Limb (tissue), 2 donors: ENCODE results near the gene PSME4.
A peak's percentile ranks its signal among the peaks of the same experiment; 100 is the strongest.
"Not testable (repeated sequence)": the region's sequence is repeated elsewhere in the genome, so short reads cannot be mapped to it uniquely, and the experiment has no call there.

Experiments used
- DNase-seq, 2 donors: peaks; one replicate each; pipeline ENCODE4 v3.0.0-alpha.2; 2016; ENCODE audit errors: extremely low spot score in 2 of 2

The PSME4 gene

GRCh38 chr2:53886406-53887280 is 84.2 kb downstream of the PSME4 start:
- DNase-seq: no peak

- no peak for DNase-seq
These were observed 85.9 kb downstream of the PSME4 start for GRCh38 chr2:53884883-53885282.

- DNase-seq: no peak
These were observed 88.8 kb downstream of the PSME4 start for GRCh38 chr2:53881986-53882385.

GRCh38 chr2:53881360-53881759 is 89.4 kb downstream of the PSME4 start:
- DNase-seq: no peak

- no peak for DNase-seq
These were observed 90.0 kb downstream of the PSME4 start for GRCh38 chr2:53880756-53881155.

- DNase-seq: no peak
These were observed 93.2 kb downstream of the PSME4 start for GRCh38 chr2:53877556-53877955.

GRCh38 chr2:53877112-53877511 is 93.7 kb downstream of the PSME4 start:
- no peak for DNase-seq

- DNase-seq: no peak
These were observed 96.3 kb downstream of the PSME4 start for GRCh38 chr2:53874401-53874950.

GRCh38 chr2:53867773-53868172 is 103.0 kb downstream of the PSME4 start:
- DNase-seq: no peak

- no peak for DNase-seq
These were observed 103.6 kb downstream of the PSME4 start for GRCh38 chr2:53867169-53867568.

- no peak for DNase-seq
These were observed 104.8 kb downstream of the PSME4 start for GRCh38 chr2:53865962-53866361.

GRCh38 chr2:53865264-53865663 is 105.5 kb downstream of the PSME4 start:
- no peak for DNase-seq

- DNase-seq: no peak
These were observed 107.1 kb downstream of the PSME4 start for GRCh38 chr2:53863538-53864227.

- DNase-seq: no peak
These were observed 109.0 kb downstream of the PSME4 start for GRCh38 chr2:53861824-53862223.

GRCh38 chr2:53859206-53860181 is 111.3 kb downstream of the PSME4 start, which contains the start of gene GPR75:
GPR75 (minus strand) TSS chr2:53859967; CDS start chr2:53854756, 5,211 bp downstream.
- peak in 1 of 2 donors; percentile 72 for DNase-seq

- DNase-seq: no peak
These were observed 114.5 kb downstream of the PSME4 start for GRCh38 chr2:53856272-53856671.

- DNase-seq: no peak
These were observed 116.1 kb downstream of the PSME4 start for GRCh38 chr2:53854678-53855077.

- DNase-seq: no peak
These were observed 118.3 kb downstream of the PSME4 start for GRCh38 chr2:53852532-53852931.

- not testable (repeated sequence) for DNase-seq
These were observed 119.6 kb downstream of the PSME4 start for GRCh38 chr2:53851052-53851757.

- DNase-seq: no peak
These were observed 122.7 kb downstream of the PSME4 start for GRCh38 chr2:53848062-53848461.
